GM19351 (cell line): ENCODE results near the gene IGFL4.

Source experiments
- ATAC-seq: cut with Tn5 transposase; IDR thresholded peaks from one replicate; pipeline ENCODE4 v1.9.1; 2021; ENCODE audit warnings: mild to moderate bottlenecking, moderate library complexity; ENCODE audit not compliant: unreplicated experiment

Gene IGFL4

GRCh38 chr19:46022061-46022430 lies 18.8 kb downstream of the IGFL4 start:
- no peak for ATAC-seq

- no peak for ATAC-seq
These were observed 19.2 kb downstream of the IGFL4 start for GRCh38 chr19:46021531-46022041.

DNA sequence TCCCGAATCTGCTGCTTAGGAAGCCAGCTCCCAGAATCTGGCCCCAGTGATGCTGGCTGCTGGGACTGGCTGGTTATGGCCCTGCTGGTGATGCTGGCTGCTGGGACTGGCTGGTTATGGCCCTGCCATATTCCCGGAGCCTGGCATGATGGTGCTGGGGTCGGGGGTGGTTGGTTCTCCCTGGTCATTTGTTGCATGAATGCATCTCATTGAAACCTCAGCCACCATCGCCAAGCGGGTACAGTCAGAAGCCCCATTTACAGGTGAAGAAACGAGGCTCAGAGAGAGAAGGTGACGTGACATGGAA lies 20.0 kb downstream of the IGFL4 start:
- no peak for ATAC-seq

DNA sequence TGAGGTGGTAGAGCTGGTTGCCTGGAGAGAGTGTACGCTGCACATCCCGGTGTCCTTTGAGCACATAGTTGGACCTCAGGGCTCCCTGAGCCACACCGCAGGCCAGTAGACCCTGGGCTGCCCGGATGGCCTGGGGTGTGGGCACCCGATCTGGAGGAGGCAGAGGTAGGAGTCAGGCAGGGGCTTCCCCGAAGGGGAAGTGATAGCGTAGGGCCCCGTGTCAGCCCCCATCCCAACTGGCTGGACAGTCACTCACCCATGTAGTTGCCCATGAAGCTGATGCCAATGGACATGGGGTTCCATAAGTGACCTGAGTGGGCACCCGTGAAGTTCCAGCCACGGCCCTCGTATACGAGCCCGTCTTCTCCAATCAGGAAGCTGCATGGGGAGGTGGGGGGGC lies 21.5 kb downstream of the IGFL4 start:
- ATAC-seq, result no peak

GRCh38 chr19:46018729-46019251 lies 22.0 kb downstream of the IGFL4 start:
- ATAC-seq, result no peak

GRCh38 chr19:46017874-46018675 lies 22.7 kb downstream of the IGFL4 start:
- ATAC-seq, result no peak

DNA sequence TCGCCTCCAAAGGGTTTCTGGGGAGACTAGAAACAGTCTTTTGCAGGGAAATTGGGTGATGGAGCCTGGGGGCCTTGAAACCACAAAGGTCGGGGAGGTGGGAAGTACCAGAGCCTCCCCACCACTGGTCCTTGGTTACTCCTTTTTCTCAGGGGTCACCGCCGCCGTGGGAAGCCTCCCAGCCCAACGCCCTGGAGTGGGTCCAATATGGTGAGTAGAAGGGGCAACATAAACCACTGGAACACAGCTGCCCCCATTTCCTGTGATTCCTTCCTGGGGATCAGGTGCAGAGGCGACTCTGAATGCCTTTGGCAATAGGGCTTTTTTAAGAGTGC lies 23.7 kb downstream of the IGFL4 start:
- ATAC-seq, result no peak

- no peak for ATAC-seq
These were observed 24.2 kb downstream of the IGFL4 start for GRCh38 chr19:46016426-46017094.

DNA sequence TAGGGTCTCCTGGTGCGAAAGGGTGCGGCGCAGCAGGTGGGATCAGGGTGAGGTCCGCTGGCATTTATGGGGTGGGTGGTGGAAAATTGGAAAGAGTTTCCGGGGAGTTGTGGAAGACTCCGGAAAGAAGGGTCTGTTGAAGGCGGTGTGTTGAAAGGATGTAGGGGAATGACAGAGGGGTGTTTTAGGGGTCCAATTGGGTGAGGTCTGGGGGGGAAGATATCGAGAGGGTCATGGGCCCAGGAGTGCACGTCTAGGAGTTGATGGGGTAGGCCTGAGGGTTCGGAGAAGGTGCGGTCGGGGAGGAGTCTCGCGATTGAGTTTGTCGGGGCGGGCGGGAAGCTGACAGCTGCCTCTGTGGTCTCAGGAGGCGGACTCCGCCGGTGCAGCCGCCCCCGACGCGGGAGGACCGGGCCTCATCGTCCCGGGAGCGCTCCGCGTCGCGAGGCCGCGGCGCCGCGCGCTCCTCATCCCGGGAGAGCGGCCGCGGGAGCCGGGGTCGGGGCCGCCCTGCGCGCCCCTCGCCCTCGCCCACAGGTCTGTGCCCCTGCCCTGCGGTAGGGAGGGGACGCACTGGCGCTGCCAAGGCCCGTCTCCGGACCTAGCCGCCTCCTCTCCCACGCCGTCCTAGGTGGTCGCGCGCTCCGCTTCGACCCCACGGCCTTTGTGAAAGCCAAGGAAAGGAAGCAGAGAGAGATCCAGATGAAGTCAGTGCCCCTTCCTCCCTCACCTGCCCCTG lies 24.9 kb downstream of the IGFL4 start:
- ATAC-seq, result no peak

- no peak for ATAC-seq
These were observed 25.7 kb downstream of the IGFL4 start for GRCh38 chr19:46014941-46015686.

DNA sequence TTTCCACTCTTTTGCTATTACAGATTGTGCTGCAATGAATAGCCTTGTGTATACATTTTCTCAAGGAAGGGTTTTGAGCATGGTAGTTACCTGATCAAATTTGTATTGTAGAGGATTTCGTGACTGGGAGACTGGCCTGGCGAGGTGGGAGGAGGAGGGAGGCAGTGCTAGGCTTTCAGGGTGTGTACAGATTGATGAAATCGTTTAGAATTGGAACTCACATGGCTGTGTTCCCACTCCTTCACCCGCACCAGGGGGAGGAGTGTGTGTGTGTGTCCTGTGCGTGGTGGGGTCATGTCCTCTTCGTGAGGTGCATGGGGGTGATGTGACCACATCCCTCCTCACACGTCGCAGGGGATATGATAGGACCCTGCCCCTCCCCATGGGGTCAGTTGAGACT lies 26.3 kb downstream of the IGFL4 start:
- no peak for ATAC-seq

DNA sequence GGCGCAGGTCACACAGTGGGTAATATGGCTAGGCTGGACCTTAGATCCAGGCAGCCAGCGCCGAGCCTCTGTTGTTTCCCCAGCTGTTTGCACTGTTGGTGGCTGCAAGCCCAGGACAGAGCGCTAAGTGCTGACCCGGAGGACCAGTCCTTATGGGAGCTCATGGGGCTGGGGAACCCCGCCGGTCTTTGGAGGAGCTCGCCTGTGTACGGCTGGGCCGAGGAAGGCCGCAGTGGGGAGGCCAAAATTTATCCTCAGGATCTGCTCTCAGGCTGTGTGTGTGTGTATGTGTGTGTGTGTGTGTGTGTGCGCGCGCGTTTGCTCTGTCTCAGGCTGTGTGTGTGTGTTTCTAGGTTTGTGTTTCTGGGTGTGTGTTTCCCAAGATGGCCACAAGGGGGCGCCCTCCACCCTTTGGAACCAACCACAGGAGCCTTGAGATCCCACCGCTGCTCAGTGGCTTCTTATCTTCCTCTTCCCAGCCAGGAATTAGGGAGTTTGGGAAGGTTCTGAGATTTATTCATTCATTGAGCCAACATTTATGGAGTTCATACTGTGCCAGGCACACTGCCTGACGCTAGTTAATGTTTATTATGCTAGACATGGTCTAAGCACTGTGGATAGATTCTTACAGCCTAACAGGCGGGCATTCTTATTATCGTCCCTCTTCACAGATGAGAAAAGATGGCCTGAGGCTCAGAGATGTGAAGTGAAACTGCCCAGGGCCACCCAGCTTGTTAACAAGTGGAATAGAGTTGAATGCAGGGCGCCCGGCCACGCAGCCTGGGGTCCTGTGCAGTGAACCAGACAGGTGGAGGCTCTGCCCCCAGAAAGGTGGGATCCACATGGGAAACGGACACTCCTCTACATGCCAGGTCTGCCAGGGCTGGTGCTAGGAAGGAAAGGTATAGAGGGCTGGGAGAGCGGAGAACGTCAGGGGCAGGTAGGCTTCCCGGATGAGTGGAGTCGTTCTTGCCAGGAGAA lies 31.0 kb downstream of the IGFL4 start:
- ATAC-seq, result no peak

DNA sequence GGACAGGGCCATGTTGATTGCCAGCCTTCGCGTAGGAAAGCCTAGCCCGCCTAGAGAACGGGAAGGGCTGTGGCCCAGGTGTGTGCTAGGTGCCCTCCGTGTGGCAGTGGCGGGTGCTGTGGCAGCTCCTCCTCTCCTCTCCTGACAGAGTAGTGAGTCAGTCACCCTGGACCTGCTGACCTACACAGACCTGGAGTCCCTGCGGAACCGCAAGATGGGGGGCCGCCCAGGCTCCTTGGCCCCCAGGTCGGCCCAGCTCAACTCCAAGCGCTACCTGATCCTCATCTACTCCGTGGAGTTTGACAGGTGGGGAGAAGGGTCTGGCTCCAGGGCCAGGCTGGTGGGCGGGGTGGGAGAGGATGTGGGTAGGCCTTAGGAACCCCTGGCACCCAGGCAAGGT lies 34.4 kb downstream of the IGFL4 start:
- ATAC-seq, result no peak

GRCh38 chr19:46002678-46003275 lies 38.0 kb downstream of the IGFL4 start:
- no peak for ATAC-seq

DNA sequence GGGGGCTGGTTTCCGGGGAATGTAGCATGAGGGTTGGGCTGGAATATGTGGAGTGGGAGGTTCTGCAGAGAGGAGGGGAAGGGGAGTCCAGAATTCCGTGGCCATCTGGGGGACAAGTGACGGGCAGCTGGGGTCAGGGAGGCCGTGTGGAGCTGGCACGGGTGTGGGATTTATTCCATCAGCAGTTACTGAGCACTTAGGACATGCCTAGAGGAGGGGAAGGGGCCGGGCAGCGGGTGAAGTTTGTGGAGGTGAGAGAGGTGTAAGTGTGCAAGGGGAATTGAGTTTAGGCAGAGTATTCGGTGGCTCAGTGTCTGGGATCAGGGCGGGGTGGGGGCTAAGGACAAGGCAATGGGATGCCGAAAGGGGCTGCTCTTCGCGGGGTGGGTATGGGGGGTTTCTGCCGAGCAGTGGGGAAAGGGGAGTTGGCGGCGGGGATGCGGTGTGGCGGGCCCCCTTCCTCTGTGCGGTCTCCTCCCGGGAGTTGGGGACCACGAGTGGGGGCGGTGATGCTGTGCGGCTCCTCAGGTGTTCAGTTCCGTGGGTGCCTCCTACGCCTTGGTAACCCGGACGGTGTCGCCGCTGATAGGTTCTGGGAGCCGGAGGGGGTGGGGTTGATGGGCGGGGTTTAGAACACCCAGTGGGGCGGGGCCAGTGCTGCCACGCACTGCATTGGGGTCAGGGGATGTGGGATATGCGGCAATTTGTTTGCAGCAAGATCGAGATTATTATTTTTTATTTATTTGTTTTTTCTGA lies 40.1 kb downstream of the IGFL4 start:
- no peak for ATAC-seq

DNA sequence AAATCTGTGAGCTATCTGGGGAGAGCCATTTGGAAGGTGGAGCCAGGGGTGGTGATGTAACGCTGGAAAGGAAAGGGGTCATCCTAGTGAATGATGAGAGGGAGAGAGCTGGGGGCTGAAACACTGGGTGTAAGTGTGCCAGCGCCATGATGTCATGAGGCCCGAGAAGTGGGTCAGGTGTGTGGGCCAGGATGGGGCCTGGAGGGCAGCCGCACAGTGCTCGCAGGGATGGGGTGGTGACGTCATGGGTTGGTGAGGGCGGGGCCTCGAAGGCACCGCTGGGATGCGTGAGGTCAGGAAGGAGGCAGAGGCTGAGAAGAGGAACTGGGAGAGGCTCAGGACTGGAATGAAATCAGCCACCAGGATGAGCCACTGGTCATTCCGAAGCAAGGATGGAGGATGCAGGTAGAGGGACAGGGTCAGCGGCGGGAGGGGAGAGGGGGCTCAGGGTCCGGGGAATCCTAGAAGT lies 41.1 kb downstream of the IGFL4 start:
- no peak for ATAC-seq

- ATAC-seq, result no peak
These were observed 42.0 kb downstream of the IGFL4 start for GRCh38 chr19:45998834-45999233.

- ATAC-seq, result no peak
These were observed 43.9 kb downstream of the IGFL4 start for GRCh38 chr19:45996933-45997332.
